Measurements from ENCODE around the gene ATP2C2. TPM values are rescaled to one million over a fixed set of nuclear protein-coding genes. Genes with fewer than 3 reads are reported as not detected.

ATP2C2 gene
- polyA plus RNA-seq, 1 of the 3 experiments (the other 2 are of a cell fraction): 0.33 TPM

GRCh38 chr16:84371553-84371865 lies 3.2 kb downstream of the ATP2C2 start (continued):
- no peak for TF ChIP-seq REST (IDR thresholded peaks at IDR 0.05; ENCODE audit: low read depth, low read length)

GRCh38 chr16:84373907-84374489 lies 5.7 kb downstream of the ATP2C2 start:
- Histone ChIP-seq H3K4me3 (ENCODE audit: low read depth in 2 of 2, low read length in 1 of 2) (no peak overlapping the region), H3K4me2 (no peak overlapping the region), H3F3A (replicated peaks; ENCODE audit: insufficient read depth) (no peaks in the 10 kb centered on the region), H2AFZ (ENCODE audit: low read depth) (no peak overlapping the region), H3K9me2 (no peaks in the 10 kb centered on the region), H3K79me2 (ENCODE audit: insufficient read depth) (no peaks in the 10 kb centered on the region), H3K4me1 (ENCODE audit: control insufficient read depth in 1 of 2, insufficient read depth in 2 of 2, low read depth in 1 of 2, low read length in 1 of 2) (no peaks in the 10 kb centered on the region), H3K27me3 (ENCODE audit: insufficient read depth) (peaks cover 62% of the 10 kb centered on the region; the same call in 1 of the 2 replicates), H3K36me3 (replicated peaks in 1 of 2; ENCODE audit: control insufficient read depth in 1 of 2, insufficient read depth in 2 of 2, low read length in 1 of 2) (no peaks in the 10 kb centered on the region), H3K27ac (ENCODE audit: low read depth in 2 of 2, low read length in 1 of 2) (no peak overlapping the region), H3K9ac (no peak overlapping the region), H4K20me1 (ENCODE audit: insufficient read depth) (no peaks in the 10 kb centered on the region), H3K9me3 (no peaks in the 10 kb centered on the region)
- 37% methylated on average over 10 of the region's 10 CpGs for WGBS (ENCODE audit: low lambda C conversion rate)
- ChIA-PET CTCF (no interaction called here), POLR2A (no interaction called here)
- TF ChIP-seq GABPA (IDR thresholded peaks at IDR 0.05; ENCODE audit: low read depth) (no peak), FOXM1 (IDR thresholded peaks at IDR 0.05; ENCODE audit: low read depth) (no peak), MAX (IDR thresholded peaks at IDR 0.05; ENCODE audit: low read depth) (no peak), RXRA (IDR thresholded peaks at IDR 0.05; ENCODE audit: borderline replicate concordance, low read depth) (no peak), GATA2 (CRISPR knock-in tag; IDR thresholded peaks at IDR 0.05) (no peak), RCOR1 (IDR thresholded peaks at IDR 0.05; ENCODE audit: low read length) (no peak), ZBTB33 (IDR thresholded peaks at IDR 0.05; ENCODE audit: borderline replicate concordance, low read depth) (no peak), YY1 (IDR thresholded peaks at IDR 0.05; ENCODE audit: low read depth) (no peak), TCF12 (IDR thresholded peaks at IDR 0.05) (no peak), POLR2AphosphoS5 (IDR thresholded peaks at IDR 0.05; ENCODE audit: low read depth, low read length) (no peak), USF2 (IDR thresholded peaks at IDR 0.05; ENCODE audit: borderline replicate concordance, low read depth, low read length) (no peak)
- DNase-seq: no peak

Measured in SK-N-SH (cell line).